ENCODE data around the gene FAM131A. TPM values are rescaled to one million over a fixed set of nuclear protein-coding genes. Genes with fewer than 3 reads are reported as not detected.

Gene FAM131A
- total RNA-seq, 1 experiment from 2014 or later: 12.9 TPM

- no peak overlapping the region for H3K4me3 Mint-ChIP-seq (ENCODE audit: unreplicated experiment)
- intact Hi-C loops (cut with micrococcal nuclease): no loop called here
- TF ChIP-seq CTCF (IDR thresholded peaks at IDR 0.05; ENCODE audit: unreplicated experiment): no peak
- BruUV-seq (replicated peaks): no TSS peak
- no peak overlapping the region for H3K27ac Mint-ChIP-seq (ENCODE audit: low read depth, unreplicated experiment)
- ChIA-PET CTCF (interaction anchor here (0.6 to 2.1 kb wide), 3 partner anchors 66 to 391 kb away, joined by 3 to 5 read pairs (median 4); no protein-coding TSS in a partner anchor), POLR2A (interaction anchor here (0.6 kb wide), 1 partner anchor 29 kb away, joined by 3 read pairs; no protein-coding TSS in a partner anchor)
- H3K4me1 Mint-ChIP-seq (ENCODE audit: insufficient read depth, unreplicated experiment): no peaks in the 10 kb centered on the region
- peaks cover 7% of the 10 kb centered on the region for H3K36me3 Mint-ChIP-seq (ENCODE audit: insufficient read depth, unreplicated experiment)
- no peak for DNase-seq (ENCODE audit: unreplicated experiment)
- H3K27me3 Mint-ChIP-seq (ENCODE audit: insufficient read depth, unreplicated experiment): peaks cover 19% of the 10 kb centered on the region
- H3K9me3 Mint-ChIP-seq (ENCODE audit: unreplicated experiment): no peaks in the 10 kb centered on the region
Observed at GRCh38 chr3:184386047-184386806, 48.8 kb downstream of the FAM131A start.

GRCh38 chr3:184387174-184387714 lies 49.8 kb downstream of the FAM131A start:
- Mint-ChIP-seq H3K36me3 (ENCODE audit: insufficient read depth, unreplicated experiment) (peaks cover 7% of the 10 kb centered on the region), H3K27ac (ENCODE audit: low read depth, unreplicated experiment) (no peak overlapping the region), H3K9me3 (ENCODE audit: unreplicated experiment) (no peaks in the 10 kb centered on the region), H3K4me3 (ENCODE audit: unreplicated experiment) (no peak overlapping the region), H3K4me1 (ENCODE audit: insufficient read depth, unreplicated experiment) (no peaks in the 10 kb centered on the region), H3K27me3 (ENCODE audit: insufficient read depth, unreplicated experiment) (peaks cover 19% of the 10 kb centered on the region)
- TF ChIP-seq CTCF (IDR thresholded peaks at IDR 0.05; ENCODE audit: unreplicated experiment): no peak
- BruUV-seq (replicated peaks): no TSS peak
- CTCF ChIA-PET: interaction anchor here (0.7 to 2.1 kb wide), 4 partner anchors 12 to 477 kb away, joined by 4 to 5 read pairs (median 4); no protein-coding TSS in a partner anchor
- no peak for DNase-seq (ENCODE audit: unreplicated experiment)
- intact Hi-C loops (cut with micrococcal nuclease): no loop called here
- POLR2A ChIA-PET: no interaction called here

GRCh38 chr3:184388164-184388935 lies 51.0 kb downstream of the FAM131A start:
- POLR2A ChIA-PET: interaction anchor here (0.6 kb wide), 1 partner anchor 54 kb away, joined by 3 read pairs; no protein-coding TSS in a partner anchor
- CTCF ChIA-PET: interaction anchor here (0.6 to 1.6 kb wide), 5 partner anchors 17 to 169 kb away, joined by 3 to 7 read pairs (median 3); no protein-coding TSS in a partner anchor
- intact Hi-C loops (cut with micrococcal nuclease): no loop called here
- H3K4me3 Mint-ChIP-seq (ENCODE audit: unreplicated experiment): no peak overlapping the region
- BruUV-seq (replicated peaks): no TSS peak
- DNase-seq (ENCODE audit: unreplicated experiment): no peak
- H3K27ac Mint-ChIP-seq (ENCODE audit: low read depth, unreplicated experiment): no peak overlapping the region
- H3K4me1 Mint-ChIP-seq (ENCODE audit: insufficient read depth, unreplicated experiment): no peaks in the 10 kb centered on the region
- H3K9me3 Mint-ChIP-seq (ENCODE audit: unreplicated experiment): no peaks in the 10 kb centered on the region
- TF ChIP-seq CTCF (IDR thresholded peaks at IDR 0.05; ENCODE audit: unreplicated experiment): no peak
- H3K27me3 Mint-ChIP-seq (ENCODE audit: insufficient read depth, unreplicated experiment): peaks cover 19% of the 10 kb centered on the region
- peaks cover 7% of the 10 kb centered on the region for H3K36me3 Mint-ChIP-seq (ENCODE audit: insufficient read depth, unreplicated experiment)

- Mint-ChIP-seq H3K36me3 (ENCODE audit: insufficient read depth, unreplicated experiment) (peaks cover 7% of the 10 kb centered on the region), H3K9me3 (ENCODE audit: unreplicated experiment) (no peaks in the 10 kb centered on the region), H3K27me3 (ENCODE audit: insufficient read depth, unreplicated experiment) (peaks cover 19% of the 10 kb centered on the region), H3K27ac (ENCODE audit: low read depth, unreplicated experiment) (no peak overlapping the region), H3K4me1 (ENCODE audit: insufficient read depth, unreplicated experiment) (no peaks in the 10 kb centered on the region), H3K4me3 (ENCODE audit: unreplicated experiment) (no peak overlapping the region)
- ChIA-PET POLR2A (interaction anchor here (0.6 kb wide), 1 partner anchor 53 kb away, joined by 3 read pairs; no protein-coding TSS in a partner anchor), CTCF (interaction anchor here (0.6 to 1.6 kb wide), 5 partner anchors 17 to 168 kb away, joined by 3 to 7 read pairs (median 3); no protein-coding TSS in a partner anchor)
- intact Hi-C loops (cut with micrococcal nuclease): no loop called here
- no peak for TF ChIP-seq CTCF (IDR thresholded peaks at IDR 0.05; ENCODE audit: unreplicated experiment)
- no peak for DNase-seq (ENCODE audit: unreplicated experiment)
- BruUV-seq (replicated peaks): no TSS peak
Observed at GRCh38 chr3:184388936-184389230, 51.5 kb downstream of the FAM131A start.

Data from MCF 10A (cell line).